Neuronal stem cell (in vitro differentiated cells): ENCODE measurements around the gene HNRNPU.

Experiments used
- DNase-seq: peaks from one replicate; pipeline ENCODE4 v3.0.0-alpha.2; 2013; ENCODE audit warnings: low spot score
- H2AFZ ChIP-seq: one replicate; pipeline ENCODE4 v1.6.1; 2013; ENCODE audit warnings: mild to moderate bottlenecking, low read length, inconsistent platforms
- H2AK5ac ChIP-seq: 2 replicates; pipeline ENCODE4 v1.6.1; 2013; ENCODE audit warnings: low read depth, mild to moderate bottlenecking, inconsistent platforms, low read length, moderate library complexity, mixed read lengths
- H2BK120ac ChIP-seq: 2 replicates; pipeline ENCODE4 v1.6.1; 2013; ENCODE audit warnings: low read depth, mild to moderate bottlenecking, inconsistent platforms, low read length, moderate library complexity, mixed read lengths
- H2BK12ac ChIP-seq: one replicate; pipeline ENCODE4 v1.6.1; 2013; ENCODE audit warnings: low read length, inconsistent platforms
- H2BK15ac ChIP-seq: 2 replicates; pipeline ENCODE4 v1.6.1; 2013; ENCODE audit warnings: mild to moderate bottlenecking, low read length, inconsistent platforms, mixed read lengths
- H2BK5ac ChIP-seq: one replicate; pipeline ENCODE4 v1.6.1; 2013; ENCODE audit warnings: inconsistent platforms, mild to moderate bottlenecking, low read length, moderate library complexity
- H3K14ac ChIP-seq: one replicate; pipeline ENCODE4 v1.6.1; 2013; ENCODE audit warnings: low read length, inconsistent platforms
- H3K18ac ChIP-seq: 2 replicates; pipeline ENCODE4 v1.6.1; 2013; ENCODE audit warnings: low read length, inconsistent platforms
- H3K23ac ChIP-seq: 2 replicates; pipeline ENCODE4 v1.6.1; 2013; ENCODE audit warnings: low read depth, mild to moderate bottlenecking, mixed read lengths, low read length, inconsistent platforms; ENCODE audit not compliant: poor library complexity
- H3K27ac ChIP-seq: replicated peaks from 3 replicates; pipeline ENCODE4 v1.5.1; 2013; ENCODE audit warnings: low read length, inconsistent platforms
- H3K27me3 ChIP-seq, 3 experiments: 2 replicates each; pipeline ENCODE4 v1.6.1; 2013; ENCODE audit warnings: low read length in 3 of 3, mild to moderate bottlenecking in 2 of 3, inconsistent platforms in 1 of 3, low read depth in 1 of 3, mixed read lengths in 1 of 3, moderate library complexity in 1 of 3; ENCODE audit not compliant: control insufficient read depth in 3 of 3, insufficient read depth in 3 of 3
- H3K36me3 ChIP-seq, 2 donors: replicated peaks in 1 of 2; 2 replicates each; pipeline ENCODE4 v1.6.1; 2013; ENCODE audit warnings: low read length in 2 of 2; ENCODE audit not compliant: control insufficient read depth in 2 of 2, insufficient read depth in 2 of 2
- H3K4ac ChIP-seq: 2 replicates; pipeline ENCODE4 v1.6.1; 2013; ENCODE audit warnings: inconsistent platforms, mild to moderate bottlenecking, low read length, moderate library complexity
- H3K4me1 ChIP-seq, 2 donors: 1 replicate in 1 of 2; 2 replicates in 1 of 2; pipeline ENCODE4 v1.6.1; 2013; ENCODE audit warnings: low read length in 2 of 2, low read depth in 1 of 2; ENCODE audit not compliant: control insufficient read depth in 2 of 2, insufficient read depth in 1 of 2
- H3K4me2 ChIP-seq: one replicate; pipeline ENCODE4 v1.6.1; 2013; ENCODE audit warnings: mild to moderate bottlenecking, low read length, inconsistent platforms; ENCODE audit not compliant: insufficient read depth, poor library complexity, severe bottlenecking
- H3K4me3 ChIP-seq, 2 donors: 2 replicates each; pipeline ENCODE4 v1.5.1; 2013; ENCODE audit warnings: low read length in 2 of 2, mild to moderate bottlenecking in 2 of 2, inconsistent platforms in 1 of 2, moderate library complexity in 1 of 2
- H3K79me1 ChIP-seq: one replicate; pipeline ENCODE4 v1.6.1; 2013; ENCODE audit warnings: low read depth, mild to moderate bottlenecking, inconsistent platforms, low read length, moderate library complexity
- H3K9ac ChIP-seq: one replicate; pipeline ENCODE4 v1.6.1; 2013; ENCODE audit warnings: mild to moderate bottlenecking, low read depth, low read length, inconsistent platforms; ENCODE audit not compliant: poor library complexity
- H3K9me3 ChIP-seq, 2 donors: replicated peaks in 1 of 2; 2 replicates each; pipeline versions ENCODE3 to v1.6.1; 2013; ENCODE audit warnings: low read length in 2 of 2, mild to moderate bottlenecking in 2 of 2, inconsistent platforms in 1 of 2, low read depth in 1 of 2, mixed read lengths in 1 of 2, moderate library complexity in 1 of 2; ENCODE audit not compliant: control insufficient read depth in 2 of 2, insufficient read depth in 1 of 2
- H4K8ac ChIP-seq: one replicate; pipeline ENCODE4 v1.6.1; 2013; ENCODE audit warnings: low read depth, mild to moderate bottlenecking, inconsistent platforms, low read length, moderate library complexity
- H4K91ac ChIP-seq: one replicate; pipeline ENCODE4 v1.6.1; 2013; ENCODE audit warnings: low read length, low read depth, mild to moderate bottlenecking, inconsistent platforms; ENCODE audit not compliant: poor library complexity
- WGBS, 2 donors: extraction: QIAGEN DNeasy Blood & Tissue Kit; methylation state at CpG; one replicate each; pipeline ENCODE4 v1.1.7; 2013; ENCODE audit warnings: missing lambda C conversion rate in 2 of 2, mixed read lengths in 1 of 2; ENCODE audit not compliant: insufficient read length in 2 of 2, insufficient replicate concordance in 1 of 2; ENCODE audit errors: extremely low coverage in 2 of 2; 5-methylcytosine and 5-hydroxymethylcytosine counted together

HNRNPU gene

GRCh38 chr1:244849189-244849866 lies 15.0 kb downstream of the HNRNPU start:
- H2BK12ac ChIP-seq = no peak overlapping the region
- H3K27ac ChIP-seq = no peak overlapping the region
- no peak overlapping the region for H3K4me2 ChIP-seq
- H3K14ac ChIP-seq = no peak overlapping the region
- H3K9me3 ChIP-seq = no peaks in the 10 kb centered on the region
- WGBS, 2 donors = no CpG with 5 or more reads among the region's 1 CpG
- H2BK5ac ChIP-seq = no peak overlapping the region
- H3K4me3 ChIP-seq = no peak overlapping the region
- H4K91ac ChIP-seq = no peak overlapping the region
- H3K18ac ChIP-seq = no peak overlapping the region
- no peak for DNase-seq
- no peak overlapping the region for H2BK120ac ChIP-seq
- no peaks in the 10 kb centered on the region for H3K4me1 ChIP-seq
- no peak overlapping the region for H3K4ac ChIP-seq
- H3K27me3 ChIP-seq = no peaks in the 10 kb centered on the region
- H2AK5ac ChIP-seq = no peak overlapping the region
- no peak overlapping the region for H3K23ac ChIP-seq
- no peak overlapping the region for H2BK15ac ChIP-seq
- no peaks in the 10 kb centered on the region for H3K79me1 ChIP-seq
- H2AFZ ChIP-seq = no peak overlapping the region
- no peak overlapping the region for H4K8ac ChIP-seq
- H3K36me3 ChIP-seq = peaks cover 16 to 100% of the 10 kb centered on the region in 2 donors
- no peak overlapping the region for H3K9ac ChIP-seq

DNA sequence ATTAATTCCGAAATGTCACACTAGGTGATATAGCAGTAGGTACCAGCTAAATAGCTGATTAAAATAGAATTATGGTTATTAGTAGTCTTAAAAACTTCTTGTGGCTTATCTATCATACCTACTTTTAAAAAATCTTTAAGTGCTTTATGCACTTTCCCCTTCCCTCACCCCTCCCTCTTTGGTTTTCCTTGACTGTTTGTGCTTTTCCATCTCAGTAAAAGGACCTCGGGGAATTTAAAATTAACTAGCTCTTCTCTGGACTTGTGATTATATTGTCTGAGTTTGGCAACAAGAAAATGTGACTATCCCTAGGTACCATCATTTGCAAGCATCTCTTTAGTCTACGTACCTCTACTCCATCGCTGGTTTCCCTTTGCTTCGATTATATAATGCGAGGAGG lies 17.7 kb downstream of the HNRNPU start:
- Histone ChIP-seq H2BK120ac (no peak overlapping the region), H3K14ac (no peak overlapping the region), H3K23ac (no peak overlapping the region), H2BK12ac (no peak overlapping the region), H3K79me1 (no peaks in the 10 kb centered on the region), H3K36me3 (peaks cover 17 to 100% of the 10 kb centered on the region in 2 donors), H2AFZ (no peak overlapping the region), H2BK15ac (no peak overlapping the region), H3K18ac (no peak overlapping the region), H4K8ac (no peak overlapping the region), H3K4me1 (no peaks in the 10 kb centered on the region), H2AK5ac (no peak overlapping the region), H3K27ac (no peak overlapping the region), H3K27me3 (no peaks in the 10 kb centered on the region), H3K4me2 (no peak overlapping the region), H3K9ac (no peak overlapping the region), H3K9me3 (no peaks in the 10 kb centered on the region), H2BK5ac (no peak overlapping the region), H3K4ac (no peak overlapping the region), H3K4me3 (no peak overlapping the region), H4K91ac (no peak overlapping the region)
- WGBS, 2 donors = no CpG with 5 or more reads among the region's 6 CpGs
- DNase-seq = no peak

DNA sequence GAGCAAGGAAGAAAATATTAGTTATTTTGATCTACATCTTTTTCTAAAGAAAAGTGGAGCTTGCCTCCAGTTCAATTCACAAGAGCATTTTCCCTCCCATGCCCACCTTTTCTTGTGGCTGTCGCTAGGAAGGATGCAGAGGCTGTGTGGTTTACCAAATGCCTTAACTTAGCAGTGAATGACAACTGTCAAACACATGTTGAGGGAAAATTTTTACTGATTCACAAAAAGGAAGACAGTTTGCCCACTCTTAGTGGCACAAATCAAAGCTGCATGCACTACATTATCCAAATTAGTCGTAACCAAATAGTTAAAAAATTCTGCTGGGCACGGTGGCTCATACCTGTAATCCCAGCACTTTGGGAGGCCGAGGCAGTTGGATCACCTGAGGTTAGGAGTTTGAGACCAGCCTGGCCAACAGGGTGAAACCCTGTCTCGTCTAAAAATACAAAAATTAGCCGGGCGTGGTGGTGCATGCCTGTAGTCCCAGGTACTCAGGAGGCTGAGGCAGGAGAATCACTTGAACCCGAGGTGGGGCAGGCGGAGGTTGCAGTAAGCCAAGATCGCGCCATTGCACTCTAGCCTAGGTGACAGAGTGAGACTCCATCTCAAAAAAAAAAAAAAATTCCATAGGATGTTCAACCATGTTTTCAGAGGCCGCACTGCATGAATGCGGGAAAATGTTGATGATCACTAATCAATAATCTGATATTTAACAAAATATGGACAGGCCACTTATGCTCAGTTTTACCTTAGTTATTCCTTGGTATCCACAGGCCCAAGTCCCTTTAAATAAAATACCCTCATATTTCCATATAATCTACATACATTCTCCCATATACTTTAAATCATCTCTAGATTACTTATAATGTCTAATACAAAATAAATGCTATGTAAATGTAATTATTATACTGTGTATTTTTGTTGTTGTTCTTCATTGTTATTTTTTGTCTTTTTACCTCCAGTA lies 19.9 kb downstream of the HNRNPU start:
- Histone ChIP-seq H3K4me1 (no peaks in the 10 kb centered on the region), H2AK5ac (no peak overlapping the region), H3K4me2 (no peak overlapping the region), H3K36me3 (peaks cover 21 to 100% of the 10 kb centered on the region in 2 donors), H2BK12ac (no peak overlapping the region), H2BK120ac (no peak overlapping the region), H3K4me3 (no peak overlapping the region), H4K8ac (no peak overlapping the region), H3K9me3 (peaks cover 0 to 4% of the 10 kb centered on the region in 2 donors), H3K4ac (no peak overlapping the region), H2BK15ac (no peak overlapping the region), H2BK5ac (no peak overlapping the region), H3K18ac (no peak overlapping the region), H3K23ac (no peak overlapping the region), H3K79me1 (no peaks in the 10 kb centered on the region), H3K14ac (no peak overlapping the region), H3K27ac (no peak overlapping the region), H3K9ac (no peak overlapping the region), H3K27me3 (no peaks in the 10 kb centered on the region), H2AFZ (no peak overlapping the region), H4K91ac (no peak overlapping the region)
- no peak for DNase-seq
- WGBS, 2 donors = no CpG with 5 or more reads among the region's 13 CpGs
